ENCODE data around the gene DNPH1.

DNA sequence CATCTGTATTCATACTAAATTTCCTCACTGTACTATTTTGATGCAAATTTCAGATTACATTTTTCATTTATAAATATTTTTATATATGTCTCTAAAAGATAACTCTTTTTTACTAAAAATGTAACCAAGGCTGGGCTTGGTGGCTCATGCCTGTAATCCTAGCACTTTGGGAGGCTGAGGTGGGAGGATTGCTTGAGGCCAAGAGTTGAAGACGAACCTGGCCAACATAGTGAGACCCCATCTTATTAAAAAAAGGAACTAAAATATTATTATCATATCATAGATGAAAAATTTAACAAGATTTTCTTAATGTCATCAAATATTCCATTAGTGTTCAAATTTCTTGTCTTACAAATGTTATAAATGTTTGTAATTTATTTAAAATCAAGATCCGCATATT lies 6.6 kb upstream of the DNPH1 start:
- TF ChIP-seq, protein P1, sequence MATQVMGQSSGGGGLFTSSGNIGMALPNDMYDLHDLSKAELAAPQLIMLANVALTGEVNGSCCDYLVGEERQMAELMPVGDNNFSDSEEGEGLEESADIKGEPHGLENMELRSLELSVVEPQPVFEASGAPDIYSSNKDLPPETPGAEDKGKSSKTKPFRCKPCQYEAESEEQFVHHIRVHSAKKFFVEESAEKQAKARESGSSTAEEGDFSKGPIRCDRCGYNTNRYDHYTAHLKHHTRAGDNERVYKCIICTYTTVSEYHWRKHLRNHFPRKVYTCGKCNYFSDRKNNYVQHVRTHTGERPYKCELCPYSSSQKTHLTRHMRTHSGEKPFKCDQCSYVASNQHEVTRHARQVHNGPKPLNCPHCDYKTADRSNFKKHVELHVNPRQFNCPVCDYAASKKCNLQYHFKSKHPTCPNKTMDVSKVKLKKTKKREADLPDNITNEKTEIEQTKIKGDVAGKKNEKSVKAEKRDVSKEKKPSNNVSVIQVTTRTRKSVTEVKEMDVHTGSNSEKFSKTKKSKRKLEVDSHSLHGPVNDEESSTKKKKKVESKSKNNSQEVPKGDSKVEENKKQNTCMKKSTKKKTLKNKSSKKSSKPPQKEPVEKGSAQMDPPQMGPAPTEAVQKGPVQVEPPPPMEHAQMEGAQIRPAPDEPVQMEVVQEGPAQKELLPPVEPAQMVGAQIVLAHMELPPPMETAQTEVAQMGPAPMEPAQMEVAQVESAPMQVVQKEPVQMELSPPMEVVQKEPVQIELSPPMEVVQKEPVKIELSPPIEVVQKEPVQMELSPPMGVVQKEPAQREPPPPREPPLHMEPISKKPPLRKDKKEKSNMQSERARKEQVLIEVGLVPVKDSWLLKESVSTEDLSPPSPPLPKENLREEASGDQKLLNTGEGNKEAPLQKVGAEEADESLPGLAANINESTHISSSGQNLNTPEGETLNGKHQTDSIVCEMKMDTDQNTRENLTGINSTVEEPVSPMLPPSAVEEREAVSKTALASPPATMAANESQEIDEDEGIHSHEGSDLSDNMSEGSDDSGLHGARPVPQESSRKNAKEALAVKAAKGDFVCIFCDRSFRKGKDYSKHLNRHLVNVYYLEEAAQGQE (IDR thresholded peaks at IDR 0.05; ENCODE audit: borderline replicate concordance): no peak
- TF ChIP-seq, protein P2, sequence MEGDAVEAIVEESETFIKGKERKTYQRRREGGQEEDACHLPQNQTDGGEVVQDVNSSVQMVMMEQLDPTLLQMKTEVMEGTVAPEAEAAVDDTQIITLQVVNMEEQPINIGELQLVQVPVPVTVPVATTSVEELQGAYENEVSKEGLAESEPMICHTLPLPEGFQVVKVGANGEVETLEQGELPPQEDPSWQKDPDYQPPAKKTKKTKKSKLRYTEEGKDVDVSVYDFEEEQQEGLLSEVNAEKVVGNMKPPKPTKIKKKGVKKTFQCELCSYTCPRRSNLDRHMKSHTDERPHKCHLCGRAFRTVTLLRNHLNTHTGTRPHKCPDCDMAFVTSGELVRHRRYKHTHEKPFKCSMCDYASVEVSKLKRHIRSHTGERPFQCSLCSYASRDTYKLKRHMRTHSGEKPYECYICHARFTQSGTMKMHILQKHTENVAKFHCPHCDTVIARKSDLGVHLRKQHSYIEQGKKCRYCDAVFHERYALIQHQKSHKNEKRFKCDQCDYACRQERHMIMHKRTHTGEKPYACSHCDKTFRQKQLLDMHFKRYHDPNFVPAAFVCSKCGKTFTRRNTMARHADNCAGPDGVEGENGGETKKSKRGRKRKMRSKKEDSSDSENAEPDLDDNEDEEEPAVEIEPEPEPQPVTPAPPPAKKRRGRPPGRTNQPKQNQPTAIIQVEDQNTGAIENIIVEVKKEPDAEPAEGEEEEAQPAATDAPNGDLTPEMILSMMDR (IDR thresholded peaks at IDR 0.05; ENCODE audit: poor library complexity, severe bottlenecking): no peak
- TF ChIP-seq EZH2 (IDR thresholded peaks at IDR 0.05; ENCODE audit: borderline replicate concordance, insufficient read depth, low read length, poor library complexity, severe bottlenecking) (no peak), EP300 (conservative IDR thresholded peaks at IDR 0.05; ENCODE audit: poor library complexity, severe bottlenecking) (no peak), POLR2AphosphoS5 (IDR thresholded peaks at IDR 0.05) (no peak), RAD21 (conservative IDR thresholded peaks at IDR 0.05) (no peak), TAF1 (IDR thresholded peaks at IDR 0.05; ENCODE audit: low read depth) (no peak)

All from neural cell (in vitro differentiated cells).